IPS DF 19.7 (cell line): ENCODE data around the gene RBCK1.

Experiments
- DNase-seq: peaks from one replicate; pipeline ENCODE4 v3.0.0-alpha.2; 2013; ENCODE audit warnings: low read depth, low spot score

The RBCK1 gene

GRCh38 chr20:418858-419365 lies 10.8 kb downstream of the RBCK1 start:
- DNase-seq: no peak

GRCh38 chr20:419556-420165 lies 11.6 kb downstream of the RBCK1 start:
- no peak for DNase-seq

- DNase-seq: no peak
Measured at GRCh38 chr20:420166-420620, 12.1 kb downstream of the RBCK1 start.

GRCh38 chr20:420721-421574 lies 12.8 kb downstream of the RBCK1 start:
- DNase-seq: no peak

- DNase-seq: no peak
Measured at GRCh38 chr20:421685-422250, 13.7 kb downstream of the RBCK1 start.

GRCh38 chr20:426566-426965 lies 18.5 kb downstream of the RBCK1 start:
- DNase-seq: no peak

- no peak for DNase-seq
Measured at GRCh38 chr20:427401-427800, 19.3 kb downstream of the RBCK1 start.

- DNase-seq: no peak
Measured at GRCh38 chr20:427849-428657, 20.0 kb downstream of the RBCK1 start.

- no peak for DNase-seq
Measured at GRCh38 chr20:428658-429200, 20.6 kb downstream of the RBCK1 start.

- DNase-seq: no peak
Measured at GRCh38 chr20:430091-430999, 22.2 kb downstream of the RBCK1 start.

- peak; percentile 30 for DNase-seq
Measured at GRCh38 chr20:431012-431904, 23.2 kb downstream of the RBCK1 start.

GRCh38 chr20:432208-432607 lies 24.1 kb downstream of the RBCK1 start:
- DNase-seq: no peak

- no peak for DNase-seq
Measured at GRCh38 chr20:432677-433299, 24.7 kb downstream of the RBCK1 start.

- no peak for DNase-seq
Measured at GRCh38 chr20:433300-433975, 25.3 kb downstream of the RBCK1 start.

GRCh38 chr20:434221-434620 lies 26.1 kb downstream of the RBCK1 start:
- peak; percentile 81 for DNase-seq

- DNase-seq: no peak
Measured at GRCh38 chr20:434661-435419, 26.7 kb downstream of the RBCK1 start.

GRCh38 chr20:435558-435957 lies 27.5 kb downstream of the RBCK1 start:
- no peak for DNase-seq

GRCh38 chr20:436476-436875 lies 28.4 kb downstream of the RBCK1 start:
- DNase-seq: no peak
